Transverse colon (tissue), 4 donors: ENCODE data around the gene CORO2A. TPM values are rescaled to one million over a fixed set of nuclear protein-coding genes. Genes with fewer than 3 reads are reported as not detected.
"Not testable (repeated sequence)": the region's sequence is repeated elsewhere in the genome, so short reads cannot be mapped to it uniquely, and the experiment has no call there.

Source experiments
- DNase-seq: peaks from one replicate; pipeline ENCODE4 v3.0.0-alpha.2; 2019
- H3K27ac ChIP-seq, 4 donors: fragments of 200-600 bp; sonication (generic); 2 replicates each; pipeline ENCODE4 v1.5.1; 2016 to 2018; ENCODE audit warnings: inconsistent platforms in 4 of 4
- H3K27me3 ChIP-seq: fragments of 200-600 bp; sonication (generic); 2 replicates; pipeline ENCODE4 v1.5.1; 2017; ENCODE audit warnings: inconsistent platforms
- H3K36me3 ChIP-seq, 4 donors: fragments of 200-600 bp; sonication (generic); 2 replicates each; pipeline ENCODE4 v1.5.1; 2017 to 2019; ENCODE audit warnings: inconsistent platforms in 4 of 4
- H3K4me1 ChIP-seq, 4 donors: fragments of 200-600 bp; sonication (generic); 2 replicates each; pipeline ENCODE4 v1.5.1; 2017 to 2020; ENCODE audit warnings: inconsistent platforms in 4 of 4
- H3K4me3 ChIP-seq, 4 donors: fragments of 200-600 bp; sonication (generic); 1 replicate in 1 of 4; 2 replicates in 3 of 4; pipeline versions ENCODE4 v1.5.1 to v1.6.1; 2017 to 2019; ENCODE audit warnings: inconsistent platforms in 4 of 4
- H3K9me3 ChIP-seq, 2 donors: fragments of 200-600 bp; sonication (generic); 2 replicates each; pipeline ENCODE4 v1.5.1; 2017 to 2019; ENCODE audit warnings: inconsistent platforms in 2 of 2
- EP300 ChIP-seq: sonication (generic); formaldehyde crosslinking; IDR thresholded peaks from one replicate; pipeline ENCODE4 v1.6.1; 2017; ENCODE audit warnings: antibody characterized with exemption, low read depth
- POLR2A ChIP-seq: fragments of 450-650 bp; IDR thresholded peaks from one replicate; pipeline ENCODE4 v1.6.1; 2016; ENCODE audit warnings: antibody characterized with exemption, mild to moderate bottlenecking, moderate library complexity
- POLR2AphosphoS5 ChIP-seq, 3 donors: sonication (generic); formaldehyde crosslinking; IDR thresholded peaks; one replicate each; pipeline ENCODE4 v1.6.1; 2016; ENCODE audit warnings: antibody characterized with exemption in 3 of 3
- WGBS, 2 donors: methylation state at CpG; one replicate each; pipeline ENCODE4 v1.1.5; 2018; ENCODE audit warnings: low coverage in 1 of 2; 5-methylcytosine and 5-hydroxymethylcytosine counted together
- in situ Hi-C, 4 donors: fragments of 200-750 bp; cut with MboI; loops; one replicate each; pipeline versions ENCODE4 v1.15.0 to v1.15.1; 2017; ENCODE audit warnings: low sequenced_read_pairs in 3 of 4, low pct_ligation_motif_present in 1 of 4, low pct_unique_long_range_greater_than_20kb in 1 of 4
- intact Hi-C: fragments of 100-400 bp; cut with DNase I; formaldehyde crosslinking; loops from one replicate; pipeline ENCODE4 v1.15.1; 2023; ENCODE audit warnings: low total_unique reads
- total RNA-seq, 4 donors: library from RNA; depleted of rRNA; stranded (reverse); fragments of >200 nt; gene quantifications; one replicate each; pipeline ENCODE4 v1.1.0, GENCODE V29; 2016
- TF ChIP-seq, protein P1 (sequence below), 5 experiments: fragments of 200-600 bp in 3 of 5; fragments of 450-650 bp in 2 of 5; sonication (generic) in 3 of 5; IDR thresholded peaks; 1 replicate in 2 of 5; 2 replicates in 3 of 5; pipeline ENCODE4 v1.5.1; 2016 to 2017; ENCODE audit warnings: antibody characterized with exemption in 5 of 5, inconsistent platforms in 3 of 5, mild to moderate bottlenecking in 2 of 5, moderate library complexity in 1 of 5

Gene CORO2A
- total RNA-seq, 4 donors from 2014 or later = 10.0 to 59.1 (median 47.1) TPM

DNA sequence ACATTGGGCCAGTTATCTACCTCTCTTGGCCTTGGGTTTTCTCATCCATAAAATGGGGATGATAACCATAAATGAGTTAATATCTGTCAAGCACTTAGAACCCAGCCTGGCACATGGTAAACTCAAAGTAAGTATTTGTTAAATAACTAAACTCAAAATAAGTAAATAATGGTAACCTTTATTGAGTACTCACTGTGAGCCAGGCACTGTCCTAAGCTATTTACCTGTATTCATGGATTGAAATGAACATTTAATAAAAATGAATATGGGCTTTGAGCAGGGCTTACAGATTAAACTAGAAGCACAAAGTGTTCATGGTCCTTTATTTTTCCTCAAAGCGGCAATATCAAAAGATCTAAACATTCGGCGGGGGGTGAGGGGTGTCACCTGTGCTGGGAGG, 16.7 kb downstream of the CORO2A start:
- Histone ChIP-seq H3K27ac (no peak overlapping the region), H3K36me3 (no peaks in the 10 kb centered on the region), H3K4me1 (peaks cover 0 to 11% (median 4%) of the 10 kb centered on the region in 4 donors)

DNA sequence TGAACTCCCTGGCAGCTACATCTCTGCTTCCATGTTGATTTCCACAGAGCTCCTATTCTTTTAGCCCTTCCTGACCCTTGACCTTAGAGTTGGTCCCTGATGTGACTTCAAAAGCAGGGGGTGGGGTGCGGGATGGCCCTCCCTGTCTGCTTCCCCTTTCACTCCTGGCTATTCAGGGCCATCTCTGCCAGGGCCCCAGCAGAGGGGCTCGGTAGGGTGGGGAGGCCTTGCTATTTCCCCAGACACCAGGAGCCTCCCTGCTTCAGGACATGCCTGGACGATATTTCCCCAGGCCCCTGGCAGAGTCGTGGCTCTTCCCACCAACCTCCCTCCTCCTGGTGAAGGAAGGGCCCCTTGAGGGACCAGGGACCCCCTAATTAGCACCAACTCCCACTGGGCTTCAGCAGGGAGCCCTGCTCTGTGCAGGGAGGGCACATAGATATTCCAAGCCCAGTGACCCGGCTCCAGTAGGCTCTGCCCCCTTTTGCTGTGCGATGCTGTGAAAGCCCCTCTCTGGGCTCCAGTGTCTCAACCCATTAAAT, 17.3 kb downstream of the CORO2A start:
- WGBS, 2 donors = 69% methylated on average over 6 of the region's 6 CpGs; no CpG with 5 or more reads in 1 of the 2 donors
- no peak overlapping the region for H3K27ac ChIP-seq
- in situ Hi-C loops = loop anchor here in 1 of 4 donors (25.0 kb wide), 1 partner anchor 113 kb away; the partner anchor contains the start of gene NANS
- no peaks in the 10 kb centered on the region for H3K36me3 ChIP-seq
- peaks cover 0 to 11% (median 4%) of the 10 kb centered on the region in 4 donors for H3K4me1 ChIP-seq
- no peak overlapping the region for H3K4me3 ChIP-seq
- intact Hi-C loops = no loop called here
- no peaks in the 10 kb centered on the region for H3K9me3 ChIP-seq
- H3K27me3 ChIP-seq = no peaks in the 10 kb centered on the region
- no peak for DNase-seq
- TF ChIP-seq, protein P1, sequence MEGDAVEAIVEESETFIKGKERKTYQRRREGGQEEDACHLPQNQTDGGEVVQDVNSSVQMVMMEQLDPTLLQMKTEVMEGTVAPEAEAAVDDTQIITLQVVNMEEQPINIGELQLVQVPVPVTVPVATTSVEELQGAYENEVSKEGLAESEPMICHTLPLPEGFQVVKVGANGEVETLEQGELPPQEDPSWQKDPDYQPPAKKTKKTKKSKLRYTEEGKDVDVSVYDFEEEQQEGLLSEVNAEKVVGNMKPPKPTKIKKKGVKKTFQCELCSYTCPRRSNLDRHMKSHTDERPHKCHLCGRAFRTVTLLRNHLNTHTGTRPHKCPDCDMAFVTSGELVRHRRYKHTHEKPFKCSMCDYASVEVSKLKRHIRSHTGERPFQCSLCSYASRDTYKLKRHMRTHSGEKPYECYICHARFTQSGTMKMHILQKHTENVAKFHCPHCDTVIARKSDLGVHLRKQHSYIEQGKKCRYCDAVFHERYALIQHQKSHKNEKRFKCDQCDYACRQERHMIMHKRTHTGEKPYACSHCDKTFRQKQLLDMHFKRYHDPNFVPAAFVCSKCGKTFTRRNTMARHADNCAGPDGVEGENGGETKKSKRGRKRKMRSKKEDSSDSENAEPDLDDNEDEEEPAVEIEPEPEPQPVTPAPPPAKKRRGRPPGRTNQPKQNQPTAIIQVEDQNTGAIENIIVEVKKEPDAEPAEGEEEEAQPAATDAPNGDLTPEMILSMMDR (IDR thresholded peaks at IDR 0.05) = no peak
- TF ChIP-seq POLR2AphosphoS5 (IDR thresholded peaks at IDR 0.05) = no peak
- TF ChIP-seq EP300 = no peak
- TF ChIP-seq POLR2A = no peak

More for the DNA sequence above, 16.7 kb downstream of the CORO2A start:
- no peak overlapping the region for H3K4me3 ChIP-seq
- TF ChIP-seq POLR2A = no peak
- no peak for TF ChIP-seq EP300
- TF ChIP-seq, protein P1 (IDR thresholded peaks at IDR 0.05) = no peak
- TF ChIP-seq POLR2AphosphoS5 (IDR thresholded peaks at IDR 0.05) = no peak
- 92% methylated on average over 3 of the region's 3 CpGs; no CpG with 5 or more reads in 1 of the 2 donors for WGBS, 2 donors
- no peaks in the 10 kb centered on the region for H3K27me3 ChIP-seq
- H3K9me3 ChIP-seq = no peaks in the 10 kb centered on the region
- intact Hi-C loops = no loop called here
- in situ Hi-C loops = loop anchor here in 1 of 4 donors (25.0 kb wide), 1 partner anchor 113 kb away; the partner anchor contains the start of gene NANS
- DNase-seq = no peak

DNA sequence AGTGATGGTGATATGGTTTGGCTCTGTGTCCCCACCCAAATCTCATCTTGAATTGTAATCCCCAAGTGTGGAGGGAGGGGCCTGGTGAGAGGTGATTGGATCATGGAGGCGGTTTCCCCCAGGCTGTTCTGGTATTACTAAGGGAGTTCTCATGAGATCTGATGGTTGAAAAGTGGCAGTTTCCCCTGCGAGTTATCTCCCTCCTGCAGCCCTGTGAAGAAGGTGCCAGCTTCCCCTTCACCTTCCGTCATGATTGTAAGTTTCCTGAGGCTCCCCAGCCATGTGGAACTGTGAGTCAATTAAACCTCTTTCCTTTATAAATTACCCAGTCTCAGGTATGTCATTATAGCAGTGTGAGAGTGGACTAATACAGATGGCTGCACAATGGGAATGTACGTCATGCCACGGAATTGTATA, 17.9 kb downstream of the CORO2A start:
- H3K9me3 ChIP-seq, in situ Hi-C loops, DNase-seq, intact Hi-C loops, H3K27ac ChIP-seq, H3K36me3 ChIP-seq, H3K4me3 ChIP-seq, H3K27me3 ChIP-seq: not testable (repeated sequence)
- WGBS, 2 donors = 81 to 96% methylated on average over 3 to 5 of the region's 5 CpGs
- peaks cover under 1 to 12% (median 6%) of the 10 kb centered on the region in 4 donors for H3K4me1 ChIP-seq

DNA sequence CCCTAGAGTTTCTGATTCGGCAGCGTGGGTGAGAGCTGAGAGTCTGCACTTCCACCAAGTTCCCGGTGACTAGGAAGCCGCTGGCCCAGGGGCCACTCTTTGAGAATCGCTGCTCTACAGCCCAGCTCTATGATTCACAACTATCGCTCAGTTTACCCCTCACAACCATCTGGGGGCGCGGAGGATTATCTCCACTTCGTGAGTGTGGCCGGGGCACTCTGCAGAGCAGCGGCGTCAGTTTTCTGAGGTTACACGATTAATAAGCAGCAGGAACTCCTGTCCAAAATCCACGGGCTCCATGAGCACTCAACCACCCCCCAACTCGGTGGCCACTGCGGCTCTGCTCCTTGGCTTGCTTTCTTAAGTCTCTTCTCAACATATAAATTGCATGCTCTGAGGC, 19.3 kb downstream of the CORO2A start:
- no peaks in the 10 kb centered on the region for H3K9me3 ChIP-seq
- intact Hi-C loops = no loop called here
- no peak for TF ChIP-seq EP300
- WGBS, 2 donors = 80% methylated on average over 2 to 16 of the region's 16 CpGs
- peaks cover 3 to 19% (median 12%) of the 10 kb centered on the region in 4 donors for H3K4me1 ChIP-seq
- H3K36me3 ChIP-seq = no peaks in the 10 kb centered on the region
- no peak for DNase-seq
- no peak overlapping the region for H3K27ac ChIP-seq
- no peak overlapping the region for H3K4me3 ChIP-seq
- H3K27me3 ChIP-seq = no peaks in the 10 kb centered on the region
- in situ Hi-C loops = no loop called here

DNA sequence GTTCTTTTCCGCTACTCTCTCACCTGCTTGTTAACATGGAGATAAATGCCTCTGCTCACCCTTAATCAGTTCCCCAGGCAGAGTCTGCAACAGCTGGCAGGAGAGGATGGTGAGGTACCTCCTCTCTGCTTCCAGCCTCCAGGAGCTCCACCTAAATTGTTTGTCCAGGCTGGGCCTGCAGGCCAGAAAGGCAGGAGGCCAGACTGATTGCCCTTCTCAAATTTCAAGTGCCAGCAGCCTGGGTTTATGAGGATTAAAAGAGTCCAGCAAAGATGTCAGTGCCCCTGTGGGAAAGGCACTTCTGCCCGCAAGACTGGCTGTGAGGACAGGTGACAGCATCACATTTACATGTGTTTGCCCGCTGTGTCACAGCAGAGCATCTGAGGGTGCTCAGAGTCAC, 19.8 kb downstream of the CORO2A start:
- 81% methylated on average over 2 of the region's 3 CpGs; no CpG with 5 or more reads in 1 of the 2 donors for WGBS, 2 donors
- intact Hi-C loops = no loop called here
- no peak overlapping the region for H3K27ac ChIP-seq

More for the DNA sequence above, 19.8 kb downstream of the CORO2A start:
- H3K9me3 ChIP-seq = no peaks in the 10 kb centered on the region
- in situ Hi-C loops = no loop called here
- no peak for DNase-seq
- no peaks in the 10 kb centered on the region for H3K27me3 ChIP-seq
- no peak overlapping the region for H3K4me3 ChIP-seq
- H3K36me3 ChIP-seq = no peaks in the 10 kb centered on the region
- TF ChIP-seq POLR2AphosphoS5 (IDR thresholded peaks at IDR 0.05) (no peak), EP300 (no peak), POLR2A (no peak)
- TF ChIP-seq, protein P1 (IDR thresholded peaks at IDR 0.05) = no peak
- H3K4me1 ChIP-seq = peaks cover 3 to 19% (median 12%) of the 10 kb centered on the region in 4 donors
